Caco-2 (cell line): ENCODE measurements around the gene EPC2. TPM values are rescaled to one million over a fixed set of nuclear protein-coding genes. Genes with fewer than 3 reads are reported as not detected.

Source experiments
- BruUV-seq: library from RNA; stranded (reverse); fragments of 400-500 nt; replicated peaks from 2 replicates; lab custom pipeline; 2021; lab: Mats Ljungman, UMichigan
- CTCF ChIA-PET: fragments of 300-600 bp; sonication (Branson Sonifier 250); formaldehyde crosslinking; loops from one replicate; lab custom pipeline; 2022; ENCODE audit warnings: antibody characterized with exemption; lab: Charles Lee
- POLR2A ChIA-PET: fragments of 300-600 bp; sonication (Branson Sonifier 250); formaldehyde crosslinking; loops from one replicate; lab custom pipeline; 2022; ENCODE audit warnings: antibody characterized with exemption; lab: Charles Lee
- DNase-seq, 2 experiments: peaks; one replicate each; pipeline versions ENCODE4 v3.0.0 to v3.0.0-alpha.2; 2020 to 2022
- H3K27me3 ChIP-seq: replicated peaks from 2 replicates; pipeline ENCODE4 v1.6.0; 2011; ENCODE audit warnings: low read length; ENCODE audit not compliant: control insufficient read depth, insufficient read depth
- H3K36me3 ChIP-seq: 2 replicates; pipeline ENCODE4 v1.5.1; 2011; ENCODE audit warnings: low read length; ENCODE audit not compliant: control insufficient read depth, insufficient read depth
- H3K4me1 ChIP-seq: fragments of 250-450 bp; sonication (Bioruptor Pico); 2 replicates; pipeline ENCODE4 v1.5.1; 2020; ENCODE audit warnings: mild to moderate bottlenecking
- H3K4me3 ChIP-seq: 2 replicates; pipeline ENCODE4 v1.5.1; 2011; ENCODE audit warnings: low read depth, mild to moderate bottlenecking, control low read depth, low read length
- H3K9me3 ChIP-seq: fragments of 250-450 bp; sonication (Bioruptor Pico); 2 replicates; pipeline ENCODE4 v1.5.1; 2020; ENCODE audit warnings: mild to moderate bottlenecking, moderate library complexity
- H3K27ac Mint-ChIP-seq: one replicate; pipeline ENCODE4 v1.8.0; 2022; ENCODE audit warnings: mixed read lengths; ENCODE audit not compliant: unreplicated experiment
- H3K27me3 Mint-ChIP-seq: one replicate; pipeline ENCODE4 v1.8.0; 2022; ENCODE audit warnings: mixed read lengths; ENCODE audit not compliant: insufficient read depth, unreplicated experiment
- H3K36me3 Mint-ChIP-seq: one replicate; pipeline ENCODE4 v1.8.0; 2022; ENCODE audit warnings: mild to moderate bottlenecking, mixed read lengths; ENCODE audit not compliant: insufficient read depth, unreplicated experiment
- H3K4me1 Mint-ChIP-seq: one replicate; pipeline ENCODE4 v1.8.0; 2022; ENCODE audit warnings: low read depth, mixed read lengths; ENCODE audit not compliant: unreplicated experiment
- H3K4me3 Mint-ChIP-seq: one replicate; pipeline ENCODE4 v1.8.0; 2022; ENCODE audit warnings: mild to moderate bottlenecking, moderate library complexity, mixed read lengths; ENCODE audit not compliant: unreplicated experiment
- H3K9me3 Mint-ChIP-seq: one replicate; pipeline ENCODE4 v1.8.0; 2022; ENCODE audit warnings: mixed read lengths; ENCODE audit not compliant: unreplicated experiment
- CTCF ChIP-seq, 2 experiments: fragments of 200-600 bp in 1 of 2; IDR thresholded peaks; 1 replicate in 1 of 2; 2 replicates in 1 of 2; pipeline versions ENCODE4 v1.5.1 to v1.8.0; 2011 to 2022; ENCODE audit warnings: antibody characterized with exemption in 1 of 2, control low read depth in 1 of 2, inconsistent platforms in 1 of 2, low read depth in 1 of 2, low read length in 1 of 2, mild to moderate bottlenecking in 1 of 2, moderate library complexity in 1 of 2; ENCODE audit not compliant: insufficient read depth in 1 of 2, severe bottlenecking in 1 of 2, unreplicated experiment in 1 of 2
- intact Hi-C: fragments of 100-400 bp; cut with micrococcal nuclease; formaldehyde crosslinking; loops from one replicate; pipeline ENCODE4 v1.10.0; 2022; ENCODE audit not compliant: unreplicated experiment
- total RNA-seq: library from RNA; stranded (reverse); gene quantifications from 2 replicates; pipeline ENCODE4 v1.2.3, GENCODE V29; 2022

Gene EPC2
- total RNA-seq, 1 experiment from 2014 or later = 32.0 TPM

- Mint-ChIP-seq H3K36me3 (no peaks in the 10 kb centered on the region), H3K27ac (no peak overlapping the region), H3K4me1 (no peaks in the 10 kb centered on the region), H3K4me3 (no peak overlapping the region), H3K27me3 (peaks cover 4% of the 10 kb centered on the region), H3K9me3 (no peaks in the 10 kb centered on the region)
- intact Hi-C loops = no loop called here
- Histone ChIP-seq H3K4me3 (no peak overlapping the region), H3K4me1 (0 out of 2 replicates have a peak, but pooled peaks cover 2% of the 10 kb centered on the region), H3K27me3 (no peaks in the 10 kb centered on the region), H3K9me3 (no peaks in the 10 kb centered on the region), H3K36me3 (no peaks in the 10 kb centered on the region)
- no peak for TF ChIP-seq CTCF (IDR thresholded peaks at IDR 0.05; ENCODE audit: insufficient read depth in 1 of 2, low read depth in 1 of 2, low read length in 1 of 2, severe bottlenecking in 1 of 2, unreplicated experiment in 1 of 2)
- ChIA-PET POLR2A (no interaction called here), CTCF (no interaction called here)
- no peak for DNase-seq
- no TSS peak for BruUV-seq
Measured at GRCh38 chr2:148819019-148819585, 174.6 kb downstream of the EPC2 start.

DNA sequence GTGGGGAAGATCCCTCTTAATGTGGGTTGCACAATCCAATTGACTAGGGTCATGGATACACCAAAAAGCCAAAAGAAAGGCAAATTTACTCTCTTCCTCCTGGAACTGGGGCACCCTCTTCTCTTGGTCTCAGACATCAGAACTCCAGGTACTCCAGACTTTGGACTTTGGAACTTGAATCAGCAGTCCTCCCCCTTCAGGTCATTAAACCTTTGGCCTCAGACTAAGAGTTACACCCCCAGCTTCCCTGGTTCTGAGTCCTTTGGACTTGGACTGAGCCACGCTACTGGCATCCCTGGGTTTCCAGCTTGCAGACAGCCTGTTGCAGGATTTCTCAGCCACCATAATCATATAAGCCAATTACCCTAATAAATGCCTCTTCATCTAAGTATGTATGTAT lies 179.6 kb downstream of the EPC2 start:
- H3K4me3 ChIP-seq = no peak overlapping the region
- no peak overlapping the region for H3K4me3 Mint-ChIP-seq
- no peak overlapping the region for H3K27ac Mint-ChIP-seq
- H3K27me3 Mint-ChIP-seq = peaks cover 2% of the 10 kb centered on the region
- no peaks in the 10 kb centered on the region for H3K4me1 Mint-ChIP-seq
- no peak for DNase-seq
- no TSS peak for BruUV-seq
- ChIA-PET POLR2A (no interaction called here), CTCF (no interaction called here)
- 0 out of 2 replicates have a peak, but pooled peaks cover 5% of the 10 kb centered on the region for H3K4me1 ChIP-seq
- H3K36me3 Mint-ChIP-seq = no peaks in the 10 kb centered on the region
- no peaks in the 10 kb centered on the region for H3K27me3 ChIP-seq
- intact Hi-C loops = no loop called here
- no peaks in the 10 kb centered on the region for H3K9me3 Mint-ChIP-seq
- H3K36me3 ChIP-seq = no peaks in the 10 kb centered on the region
- no peaks in the 10 kb centered on the region for H3K9me3 ChIP-seq
- no peak for TF ChIP-seq CTCF (IDR thresholded peaks at IDR 0.05; ENCODE audit: insufficient read depth in 1 of 2, low read depth in 1 of 2, low read length in 1 of 2, severe bottlenecking in 1 of 2, unreplicated experiment in 1 of 2)

DNA sequence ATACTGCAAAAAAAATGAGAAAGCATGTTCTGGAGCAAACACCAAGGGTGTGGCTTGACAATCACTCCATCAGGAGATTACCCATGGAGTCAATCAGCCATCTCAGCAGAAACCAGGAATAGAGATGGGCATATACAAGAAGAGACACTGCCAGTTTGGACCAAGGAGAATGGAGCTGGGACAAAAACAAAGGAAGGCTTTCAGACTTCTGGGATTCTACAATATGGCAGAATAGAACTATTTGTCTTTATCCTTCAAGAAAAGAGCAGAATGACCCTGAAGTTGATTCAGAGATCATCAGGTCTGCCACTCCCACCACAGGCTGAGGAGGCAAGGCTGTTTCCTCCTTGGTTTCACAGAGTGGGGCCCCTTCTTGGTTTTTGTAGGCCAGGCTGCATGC lies 182.2 kb downstream of the EPC2 start:
- intact Hi-C loops = no loop called here
- H3K9me3 ChIP-seq = no peaks in the 10 kb centered on the region

More for the DNA sequence above, 182.2 kb downstream of the EPC2 start:
- peaks cover 5% of the 10 kb centered on the region for H3K27me3 Mint-ChIP-seq
- no peaks in the 10 kb centered on the region for H3K36me3 Mint-ChIP-seq
- H3K36me3 ChIP-seq = no peaks in the 10 kb centered on the region
- no peaks in the 10 kb centered on the region for H3K27me3 ChIP-seq
- no peaks in the 10 kb centered on the region for H3K9me3 Mint-ChIP-seq
- H3K4me3 Mint-ChIP-seq = no peak overlapping the region
- H3K27ac Mint-ChIP-seq = no peak overlapping the region
- DNase-seq = no peak
- no peak overlapping the region for H3K4me3 ChIP-seq
- CTCF ChIA-PET = no interaction called here
- no peaks in the 10 kb centered on the region for H3K4me1 Mint-ChIP-seq
- TF ChIP-seq CTCF (IDR thresholded peaks at IDR 0.05; ENCODE audit: insufficient read depth in 1 of 2, low read depth in 1 of 2, low read length in 1 of 2, severe bottlenecking in 1 of 2, unreplicated experiment in 1 of 2) = no peak
- BruUV-seq = no TSS peak
- 0 out of 2 replicates have a peak, but pooled peaks cover 5% of the 10 kb centered on the region for H3K4me1 ChIP-seq
- POLR2A ChIA-PET = no interaction called here
